ENCODE measurements around the gene TARDBP.
"Not testable (repeated sequence)": the region's sequence is repeated elsewhere in the genome, so short reads cannot be mapped to it uniquely, and the experiment has no call there.

The TARDBP gene

GRCh38 chr1:11037740-11038182 lies 25.3 kb downstream of the TARDBP start:
- no peak overlapping the region for H3K23ac ChIP-seq (ENCODE audit: low read length in 2 of 2)
- H4K8ac ChIP-seq (ENCODE audit: low read length): no peak overlapping the region
- no peak overlapping the region for H3K4me3 ChIP-seq (ENCODE audit: insufficient read depth in 1 of 2, low read depth in 1 of 2, low read length in 2 of 2)
- no peaks in the 10 kb centered on the region for H3K36me3 ChIP-seq (ENCODE audit: control insufficient read depth in 1 of 2, insufficient read depth in 2 of 2, low read depth in 1 of 2, low read length in 2 of 2)
- no peak overlapping the region for H3K14ac ChIP-seq (ENCODE audit: low read length in 2 of 2)
- H2BK12ac ChIP-seq (ENCODE audit: low read length in 2 of 2): no peak overlapping the region
- H3K4me1 ChIP-seq (ENCODE audit: control insufficient read depth, insufficient read depth, low read depth, low read length): no peaks in the 10 kb centered on the region
- H3K27ac ChIP-seq (ENCODE audit: low read length, poor library complexity, severe bottlenecking): no peak overlapping the region
- H2BK5ac ChIP-seq (ENCODE audit: low read depth, low read length, poor library complexity, severe bottlenecking): no peak overlapping the region
- H3K9me3 ChIP-seq (ENCODE audit: control insufficient read depth, low read length): peaks cover 7% of the 10 kb centered on the region
- no peak overlapping the region for H2BK120ac ChIP-seq (ENCODE audit: low read depth, low read length)
- WGBS: 2% methylated on average over 7 of the region's 8 CpGs
- no peak overlapping the region for H3K9ac ChIP-seq (ENCODE audit: low read length)
- H3K18ac ChIP-seq (ENCODE audit: low read depth in 1 of 2, low read length in 2 of 2): no peak overlapping the region
- H2AK5ac ChIP-seq (ENCODE audit: low read length, severe bottlenecking): no peak overlapping the region
- no peak overlapping the region for H3K4ac ChIP-seq (ENCODE audit: low read depth in 1 of 2, low read length in 2 of 2)
- no peak overlapping the region for H2BK15ac ChIP-seq (ENCODE audit: low read depth, poor library complexity, severe bottlenecking)
- no peak overlapping the region for H2AFZ ChIP-seq (ENCODE audit: low read depth, low read length)
- no peaks in the 10 kb centered on the region for H3K79me1 ChIP-seq (replicated peaks; ENCODE audit: low read length, poor library complexity, severe bottlenecking)
- H3K27me3 ChIP-seq (ENCODE audit: control insufficient read depth in 1 of 2, insufficient read depth in 1 of 2, low read length in 2 of 2): peaks cover 12 to 32% of the 10 kb centered on the region in 2 experiments
- H4K91ac ChIP-seq (ENCODE audit: low read length): no peak overlapping the region
- no peak overlapping the region for H3K4me2 ChIP-seq (ENCODE audit: low read length, poor library complexity, severe bottlenecking)
- DNase-seq: peak; percentile 80

GRCh38 chr1:11039351-11040104 lies 27.1 kb downstream of the TARDBP start:
- Histone ChIP-seq H3K9me3 (ENCODE audit: control insufficient read depth, low read length) (peaks cover 7% of the 10 kb centered on the region), H3K23ac (ENCODE audit: low read length in 2 of 2) (no peak overlapping the region), H2BK15ac (ENCODE audit: low read depth, poor library complexity, severe bottlenecking) (no peak overlapping the region), H2AFZ (ENCODE audit: low read depth, low read length) (no peak overlapping the region), H2AK5ac (ENCODE audit: low read length, severe bottlenecking) (no peak overlapping the region), H3K79me1 (replicated peaks; ENCODE audit: low read length, poor library complexity, severe bottlenecking) (no peaks in the 10 kb centered on the region), H3K36me3 (ENCODE audit: control insufficient read depth in 1 of 2, insufficient read depth in 2 of 2, low read depth in 1 of 2, low read length in 2 of 2) (no peaks in the 10 kb centered on the region), H2BK12ac (ENCODE audit: low read length in 2 of 2) (no peak overlapping the region), H3K4me1 (ENCODE audit: control insufficient read depth, insufficient read depth, low read depth, low read length) (no peaks in the 10 kb centered on the region), H3K18ac (ENCODE audit: low read depth in 1 of 2, low read length in 2 of 2) (no peak overlapping the region), H3K14ac (ENCODE audit: low read length in 2 of 2) (no peak overlapping the region), H3K9ac (ENCODE audit: low read length) (no peak overlapping the region), H2BK5ac (ENCODE audit: low read depth, low read length, poor library complexity, severe bottlenecking) (no peak overlapping the region), H3K4ac (ENCODE audit: low read depth in 1 of 2, low read length in 2 of 2) (no peak overlapping the region), H3K27ac (ENCODE audit: low read length, poor library complexity, severe bottlenecking) (no peak overlapping the region), H4K8ac (ENCODE audit: low read length) (no peak overlapping the region), H3K27me3 (ENCODE audit: control insufficient read depth in 1 of 2, insufficient read depth in 1 of 2, low read length in 2 of 2) (peaks cover 12 to 39% of the 10 kb centered on the region in 2 experiments), H2BK120ac (ENCODE audit: low read depth, low read length) (no peak overlapping the region), H3K4me2 (ENCODE audit: low read length, poor library complexity, severe bottlenecking) (no peak overlapping the region), H4K91ac (ENCODE audit: low read length) (no peak overlapping the region), H3K4me3 (ENCODE audit: insufficient read depth in 1 of 2, low read depth in 1 of 2, low read length in 2 of 2) (no peak overlapping the region)
- 68% methylated on average over 2 of the region's 2 CpGs for WGBS
- no peak for DNase-seq

- not testable (repeated sequence) for H3K14ac ChIP-seq (ENCODE audit: low read length in 2 of 2); H4K8ac ChIP-seq (ENCODE audit: low read length); H3K4me1 ChIP-seq (ENCODE audit: control insufficient read depth, insufficient read depth, low read depth, low read length); H2AFZ ChIP-seq (ENCODE audit: low read depth, low read length); H2AK5ac ChIP-seq (ENCODE audit: low read length, severe bottlenecking); H2BK120ac ChIP-seq (ENCODE audit: low read depth, low read length); H2BK12ac ChIP-seq (ENCODE audit: low read length in 2 of 2); H3K36me3 ChIP-seq (ENCODE audit: control insufficient read depth in 1 of 2, insufficient read depth in 2 of 2, low read depth in 1 of 2, low read length in 2 of 2); H3K4ac ChIP-seq (ENCODE audit: low read depth in 1 of 2, low read length in 2 of 2); H3K4me2 ChIP-seq (ENCODE audit: low read length, poor library complexity, severe bottlenecking); H3K27ac ChIP-seq (ENCODE audit: low read length, poor library complexity, severe bottlenecking); H2BK15ac ChIP-seq (ENCODE audit: low read depth, poor library complexity, severe bottlenecking); H3K9ac ChIP-seq (ENCODE audit: low read length); H3K4me3 ChIP-seq (ENCODE audit: insufficient read depth in 1 of 2, low read depth in 1 of 2, low read length in 2 of 2); H4K91ac ChIP-seq (ENCODE audit: low read length); H2BK5ac ChIP-seq (ENCODE audit: low read depth, low read length, poor library complexity, severe bottlenecking); H3K23ac ChIP-seq (ENCODE audit: low read length in 2 of 2); DNase-seq; H3K79me1 ChIP-seq (replicated peaks; ENCODE audit: low read length, poor library complexity, severe bottlenecking); H3K18ac ChIP-seq (ENCODE audit: low read depth in 1 of 2, low read length in 2 of 2); H3K9me3 ChIP-seq (ENCODE audit: control insufficient read depth, low read length)
- peaks cover 12 to 39% of the 10 kb centered on the region in 2 experiments for H3K27me3 ChIP-seq (ENCODE audit: control insufficient read depth in 1 of 2, insufficient read depth in 1 of 2, low read length in 2 of 2)
- WGBS: 98% methylated on average over 3 of the region's 7 CpGs
Observed at GRCh38 chr1:11040105-11040429, 27.6 kb downstream of the TARDBP start.

DNA sequence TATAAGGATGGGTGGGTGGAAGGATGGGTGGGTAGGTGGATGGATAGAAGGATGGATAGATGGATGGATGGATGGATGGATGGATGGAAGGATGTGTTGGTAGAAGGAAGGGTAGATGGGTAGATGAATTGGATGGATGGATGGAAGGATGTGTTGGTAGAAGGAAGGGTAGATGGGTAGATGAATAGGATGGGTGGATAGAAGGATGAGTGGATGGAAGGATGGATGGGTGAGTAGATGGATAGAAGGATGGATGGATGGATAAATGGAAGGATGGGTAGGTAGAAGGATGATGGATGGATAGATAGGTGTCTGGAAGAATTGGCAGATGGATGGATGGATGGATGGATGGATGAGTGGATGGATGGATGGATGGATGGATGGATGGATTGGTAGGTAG lies 28.6 kb downstream of the TARDBP start:
- H3K23ac ChIP-seq (ENCODE audit: low read length in 2 of 2): no peak overlapping the region
- no peaks in the 10 kb centered on the region for H3K4me1 ChIP-seq (ENCODE audit: control insufficient read depth, insufficient read depth, low read depth, low read length)
- H3K27me3 ChIP-seq (ENCODE audit: control insufficient read depth in 1 of 2, insufficient read depth in 1 of 2, low read length in 2 of 2): peaks cover 12 to 44% of the 10 kb centered on the region in 2 experiments
- H2AK5ac ChIP-seq (ENCODE audit: low read length, severe bottlenecking): no peak overlapping the region
- H3K79me1 ChIP-seq (replicated peaks; ENCODE audit: low read length, poor library complexity, severe bottlenecking): no peaks in the 10 kb centered on the region
- no peak overlapping the region for H3K4ac ChIP-seq (ENCODE audit: low read depth in 1 of 2, low read length in 2 of 2)
- H2BK15ac ChIP-seq (ENCODE audit: low read depth, poor library complexity, severe bottlenecking): no peak overlapping the region
- no peaks in the 10 kb centered on the region for H3K36me3 ChIP-seq (ENCODE audit: control insufficient read depth in 1 of 2, insufficient read depth in 2 of 2, low read depth in 1 of 2, low read length in 2 of 2)
- no peak overlapping the region for H2AFZ ChIP-seq (ENCODE audit: low read depth, low read length)
- H3K9me3 ChIP-seq (ENCODE audit: control insufficient read depth, low read length): peaks cover 7% of the 10 kb centered on the region
- no peak overlapping the region for H3K14ac ChIP-seq (ENCODE audit: low read length in 2 of 2)
- H4K8ac ChIP-seq (ENCODE audit: low read length): no peak overlapping the region
- no peak overlapping the region for H3K18ac ChIP-seq (ENCODE audit: low read depth in 1 of 2, low read length in 2 of 2)
- no peak overlapping the region for H3K27ac ChIP-seq (ENCODE audit: low read length, poor library complexity, severe bottlenecking)
- no peak overlapping the region for H4K91ac ChIP-seq (ENCODE audit: low read length)
- H3K9ac ChIP-seq (ENCODE audit: low read length): no peak overlapping the region
- DNase-seq: no peak
- no peak overlapping the region for H3K4me2 ChIP-seq (ENCODE audit: low read length, poor library complexity, severe bottlenecking)
- H2BK5ac ChIP-seq (ENCODE audit: low read depth, low read length, poor library complexity, severe bottlenecking): no peak overlapping the region
- no peak overlapping the region for H3K4me3 ChIP-seq (ENCODE audit: insufficient read depth in 1 of 2, low read depth in 1 of 2, low read length in 2 of 2)
- H2BK12ac ChIP-seq (ENCODE audit: low read length in 2 of 2): no peak overlapping the region
- H2BK120ac ChIP-seq (ENCODE audit: low read depth, low read length): no peak overlapping the region
